OCI-LY1 (cell line): ENCODE measurements around the gene PDE11A.
A peak's percentile ranks its signal among the peaks of the same experiment; 100 is the strongest.

ENCODE experiments used
- H2AFZ ChIP-seq: fragments of 200-600 bp; sonication (generic), shearing (Covaris generic); 2 replicates; pipeline ENCODE4 v1.6.0; 2014; ENCODE audit warnings: antibody characterized with exemption, mild to moderate bottlenecking, low read length
- H3F3A ChIP-seq: fragments of 200-600 bp; sonication (generic), shearing (Covaris generic); 2 replicates; pipeline ENCODE4 v1.6.0; 2014; ENCODE audit warnings: mild to moderate bottlenecking, antibody characterized with exemption, low read length, moderate library complexity; ENCODE audit not compliant: insufficient read depth
- H3K27ac ChIP-seq: fragments of 200-600 bp; sonication (generic); 2 replicates; pipeline ENCODE4 v1.5.1; 2014; ENCODE audit warnings: low read length, mixed run types, mild to moderate bottlenecking, low read depth; ENCODE audit not compliant: poor library complexity, severe bottlenecking
- H3K27me3 ChIP-seq: fragments of 200-600 bp; sonication (generic); 2 replicates; pipeline ENCODE4 v1.6.0; 2014; ENCODE audit warnings: antibody characterized with exemption, mild to moderate bottlenecking, low read length, moderate library complexity; ENCODE audit not compliant: insufficient read depth
- H3K36me3 ChIP-seq: fragments of 200-600 bp; sonication (generic); 2 replicates; pipeline ENCODE4 v1.6.1; 2014; ENCODE audit warnings: mild to moderate bottlenecking, antibody characterized with exemption, low read length, moderate library complexity, mixed read lengths; ENCODE audit not compliant: insufficient read depth
- H3K4me1 ChIP-seq: fragments of 200-600 bp; sonication (generic); 2 replicates; pipeline ENCODE4 v1.5.1; 2014; ENCODE audit warnings: mild to moderate bottlenecking, low read length, moderate library complexity; ENCODE audit not compliant: insufficient read depth, severe bottlenecking
- H3K4me2 ChIP-seq: fragments of 200-600 bp; sonication (generic), shearing (Covaris generic); 2 replicates; pipeline ENCODE4 v1.6.1; 2014; ENCODE audit warnings: low read length
- H3K4me3 ChIP-seq: fragments of 200-600 bp; sonication (generic); 2 replicates; pipeline ENCODE4 v1.5.1; 2014; ENCODE audit warnings: low read length, low read depth, mild to moderate bottlenecking, mixed read lengths; ENCODE audit not compliant: poor library complexity, severe bottlenecking
- H3K79me2 ChIP-seq: fragments of 200-600 bp; shearing (Covaris generic); 2 replicates; pipeline ENCODE4 v1.6.1; 2016; ENCODE audit warnings: mixed run types, low read length, mixed read lengths; ENCODE audit not compliant: insufficient read depth
- H3K9ac ChIP-seq: fragments of 200-600 bp; sonication (generic), shearing (Covaris generic); 2 replicates; pipeline ENCODE4 v1.6.1; 2014; ENCODE audit warnings: mild to moderate bottlenecking, low read length, mixed read lengths
- H3K9me2 ChIP-seq: fragments of 200-600 bp; sonication (generic), shearing (Covaris generic); 2 replicates; pipeline ENCODE4 v1.6.1; 2014; ENCODE audit warnings: low read depth, mild to moderate bottlenecking, low read length, mixed read lengths
- H3K9me3 ChIP-seq: fragments of 200-600 bp; shearing (Covaris generic); 2 replicates; pipeline ENCODE4 v1.6.1; 2014; ENCODE audit warnings: low read length, mixed read lengths
- H4K20me1 ChIP-seq: fragments of 200-600 bp; sonication (generic), shearing (Covaris generic); 2 replicates; pipeline ENCODE4 v1.6.0; 2016; ENCODE audit warnings: mild to moderate bottlenecking, low read length; ENCODE audit not compliant: insufficient read depth
- EZH2 ChIP-seq: fragments of 200-600 bp; sonication (generic), shearing (Covaris generic); IDR thresholded peaks from 2 replicates; pipeline ENCODE4 v1.8.0; 2017; ENCODE audit warnings: borderline replicate concordance, mixed run types, mild to moderate bottlenecking, antibody characterized with exemption, low read length, moderate library complexity, mixed read lengths
- TF ChIP-seq, protein P1 (sequence below): fragments of 200-600 bp; sonication (generic), shearing (Covaris generic); IDR thresholded peaks from 2 replicates; pipeline ENCODE4 v1.5.1; 2017; ENCODE audit warnings: mild to moderate bottlenecking, antibody characterized with exemption, low read length, moderate library complexity, mixed read lengths

The PDE11A gene

DNA sequence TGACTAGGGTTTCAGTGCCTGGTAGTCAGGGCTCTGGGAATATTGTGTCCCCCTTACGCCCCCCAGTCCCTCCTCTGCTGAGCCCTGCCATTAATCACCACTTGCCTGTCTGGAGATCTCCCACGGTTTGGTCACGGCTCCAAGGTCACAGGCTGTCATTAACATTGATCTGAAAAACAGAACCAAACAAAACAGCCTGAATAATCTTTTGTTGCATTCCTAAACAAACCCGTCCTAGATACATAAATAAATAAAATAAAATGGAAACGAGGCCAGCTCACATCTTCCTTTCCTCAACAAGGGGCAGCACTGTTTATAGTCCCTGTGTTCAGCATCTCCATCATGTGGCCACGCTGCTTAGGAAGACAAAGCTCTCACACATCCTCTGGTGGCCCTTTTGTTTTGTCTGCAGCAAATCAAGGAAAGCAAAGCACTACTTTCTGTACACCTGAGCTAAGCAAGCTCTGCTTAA lies 397.2 kb downstream of the PDE11A start:
- Histone ChIP-seq H3K9me2 (no peaks in the 10 kb centered on the region), H3K9me3 (no peaks in the 10 kb centered on the region), H3K27ac (no peak overlapping the region), H3K4me3 (no peak overlapping the region), H3K4me1 (peaks cover 9% of the 10 kb centered on the region), H3F3A (no peaks in the 10 kb centered on the region), H3K36me3 (no peaks in the 10 kb centered on the region), H2AFZ (peak overlapping the region; percentile 57; the same call in 1 of the 2 replicates), H3K4me2 (no peak overlapping the region), H3K9ac (no peak overlapping the region), H3K79me2 (no peaks in the 10 kb centered on the region), H3K27me3 (no peaks in the 10 kb centered on the region), H4K20me1 (no peaks in the 10 kb centered on the region)
- TF ChIP-seq, protein P1, sequence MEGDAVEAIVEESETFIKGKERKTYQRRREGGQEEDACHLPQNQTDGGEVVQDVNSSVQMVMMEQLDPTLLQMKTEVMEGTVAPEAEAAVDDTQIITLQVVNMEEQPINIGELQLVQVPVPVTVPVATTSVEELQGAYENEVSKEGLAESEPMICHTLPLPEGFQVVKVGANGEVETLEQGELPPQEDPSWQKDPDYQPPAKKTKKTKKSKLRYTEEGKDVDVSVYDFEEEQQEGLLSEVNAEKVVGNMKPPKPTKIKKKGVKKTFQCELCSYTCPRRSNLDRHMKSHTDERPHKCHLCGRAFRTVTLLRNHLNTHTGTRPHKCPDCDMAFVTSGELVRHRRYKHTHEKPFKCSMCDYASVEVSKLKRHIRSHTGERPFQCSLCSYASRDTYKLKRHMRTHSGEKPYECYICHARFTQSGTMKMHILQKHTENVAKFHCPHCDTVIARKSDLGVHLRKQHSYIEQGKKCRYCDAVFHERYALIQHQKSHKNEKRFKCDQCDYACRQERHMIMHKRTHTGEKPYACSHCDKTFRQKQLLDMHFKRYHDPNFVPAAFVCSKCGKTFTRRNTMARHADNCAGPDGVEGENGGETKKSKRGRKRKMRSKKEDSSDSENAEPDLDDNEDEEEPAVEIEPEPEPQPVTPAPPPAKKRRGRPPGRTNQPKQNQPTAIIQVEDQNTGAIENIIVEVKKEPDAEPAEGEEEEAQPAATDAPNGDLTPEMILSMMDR: no peak
- no peak for TF ChIP-seq EZH2

DNA sequence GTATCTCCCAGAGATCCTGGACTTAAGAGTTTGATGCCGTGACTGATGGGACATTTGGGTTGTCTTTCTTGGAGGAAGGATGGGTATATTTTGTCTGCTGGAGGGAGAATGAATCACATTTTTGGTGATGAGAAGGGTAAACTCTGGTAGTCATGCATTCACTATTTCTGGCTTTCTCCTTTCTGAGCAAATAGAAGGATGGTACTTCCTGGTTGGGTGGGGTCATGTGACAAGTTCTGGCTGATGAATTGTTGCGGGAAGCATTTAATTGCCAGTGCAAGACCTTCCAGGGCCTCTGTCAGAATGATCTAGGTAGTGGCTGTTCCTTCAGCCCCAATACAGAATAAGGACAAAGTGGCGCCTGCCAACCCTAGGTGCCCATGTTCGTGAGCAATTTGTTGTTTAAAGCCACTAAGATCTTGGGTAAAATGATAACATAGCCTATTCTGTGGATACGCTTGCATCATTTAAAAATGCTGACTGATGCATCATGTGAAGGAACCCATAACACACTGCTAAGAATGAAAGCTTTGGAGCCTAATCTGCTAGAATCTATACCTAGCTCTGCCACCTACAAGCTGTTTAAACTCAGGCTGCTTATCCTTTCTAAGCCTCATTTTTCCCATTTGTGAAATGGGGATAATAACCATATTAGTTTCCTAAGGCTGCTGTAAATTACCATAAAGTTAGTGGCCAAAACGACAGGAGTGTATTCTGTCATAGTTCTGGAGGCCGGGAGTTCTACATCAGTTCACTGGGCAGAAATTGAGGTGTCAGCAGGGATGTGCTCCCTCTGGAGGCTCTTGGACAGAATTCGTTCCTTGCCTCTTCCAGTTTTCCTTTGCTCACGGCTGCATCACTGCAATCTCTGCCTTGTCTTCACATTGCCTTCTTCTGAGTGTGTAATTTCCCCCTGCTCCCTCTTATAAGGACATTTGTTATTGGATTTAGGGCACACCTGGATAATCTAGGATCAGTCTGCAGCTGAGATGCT lies 398.7 kb downstream of the PDE11A start:
- Histone ChIP-seq H4K20me1 (no peaks in the 10 kb centered on the region), H3K79me2 (no peaks in the 10 kb centered on the region), H3K36me3 (no peaks in the 10 kb centered on the region), H3K4me2 (no peak overlapping the region), H3K27me3 (no peaks in the 10 kb centered on the region), H3K9ac (no peak overlapping the region), H3K9me2 (no peaks in the 10 kb centered on the region), H3K4me3 (no peak overlapping the region), H3F3A (no peaks in the 10 kb centered on the region), H3K4me1 (peaks cover 9% of the 10 kb centered on the region), H2AFZ (no peak overlapping the region), H3K27ac (no peak overlapping the region), H3K9me3 (no peaks in the 10 kb centered on the region)
- TF ChIP-seq, protein P1: no peak; the same call in 1 of the 2 replicates
- TF ChIP-seq EZH2: no peak

GRCh38 chr2:177671662-177672061 lies 400.9 kb downstream of the PDE11A start:
- H4K20me1 ChIP-seq: no peaks in the 10 kb centered on the region
- TF ChIP-seq, protein P1: no peak
- TF ChIP-seq EZH2: no peak
- no peak overlapping the region for H2AFZ ChIP-seq
- H3K9ac ChIP-seq: no peak overlapping the region
- H3K79me2 ChIP-seq: no peaks in the 10 kb centered on the region
- no peaks in the 10 kb centered on the region for H3K27me3 ChIP-seq
- no peaks in the 10 kb centered on the region for H3K9me3 ChIP-seq
- H3K27ac ChIP-seq: no peak overlapping the region
- no peak overlapping the region for H3K4me3 ChIP-seq
- H3K4me1 ChIP-seq: peaks cover 9% of the 10 kb centered on the region
- no peaks in the 10 kb centered on the region for H3K36me3 ChIP-seq
- no peaks in the 10 kb centered on the region for H3K9me2 ChIP-seq
- no peaks in the 10 kb centered on the region for H3F3A ChIP-seq
- no peak overlapping the region for H3K4me2 ChIP-seq
